HUES48 (cell line): Measurements from ENCODE around the gene TCF3.
A peak's percentile ranks its signal among the peaks of the same experiment; 100 is the strongest.

Experiments
- H3K27ac ChIP-seq: one replicate; pipeline ENCODE4 v1.7.0; 2013; ENCODE audit warnings: low read depth, low read length, inconsistent platforms
- H3K27me3 ChIP-seq: 2 replicates; pipeline ENCODE4 v1.6.1; 2013; ENCODE audit warnings: mild to moderate bottlenecking, low read length; ENCODE audit not compliant: control insufficient read depth, insufficient read depth
- H3K36me3 ChIP-seq: 2 replicates; pipeline ENCODE4 v1.6.1; 2013; ENCODE audit warnings: low read length; ENCODE audit not compliant: control insufficient read depth, insufficient read depth
- H3K4me1 ChIP-seq: 2 replicates; pipeline ENCODE4 v1.6.1; 2013; ENCODE audit warnings: mild to moderate bottlenecking, low read length; ENCODE audit not compliant: control insufficient read depth, insufficient read depth
- H3K4me3 ChIP-seq: 2 replicates; pipeline ENCODE4 v1.5.1; 2013; ENCODE audit warnings: mild to moderate bottlenecking, low read depth, low read length
- H3K9ac ChIP-seq: 2 replicates; pipeline ENCODE4 v1.6.1; 2013; ENCODE audit warnings: mild to moderate bottlenecking, low read depth, low read length, moderate library complexity
- H3K9me3 ChIP-seq: 2 replicates; pipeline ENCODE4 v1.6.1; 2013; ENCODE audit warnings: low read length; ENCODE audit not compliant: control insufficient read depth, insufficient read depth

Gene TCF3

DNA sequence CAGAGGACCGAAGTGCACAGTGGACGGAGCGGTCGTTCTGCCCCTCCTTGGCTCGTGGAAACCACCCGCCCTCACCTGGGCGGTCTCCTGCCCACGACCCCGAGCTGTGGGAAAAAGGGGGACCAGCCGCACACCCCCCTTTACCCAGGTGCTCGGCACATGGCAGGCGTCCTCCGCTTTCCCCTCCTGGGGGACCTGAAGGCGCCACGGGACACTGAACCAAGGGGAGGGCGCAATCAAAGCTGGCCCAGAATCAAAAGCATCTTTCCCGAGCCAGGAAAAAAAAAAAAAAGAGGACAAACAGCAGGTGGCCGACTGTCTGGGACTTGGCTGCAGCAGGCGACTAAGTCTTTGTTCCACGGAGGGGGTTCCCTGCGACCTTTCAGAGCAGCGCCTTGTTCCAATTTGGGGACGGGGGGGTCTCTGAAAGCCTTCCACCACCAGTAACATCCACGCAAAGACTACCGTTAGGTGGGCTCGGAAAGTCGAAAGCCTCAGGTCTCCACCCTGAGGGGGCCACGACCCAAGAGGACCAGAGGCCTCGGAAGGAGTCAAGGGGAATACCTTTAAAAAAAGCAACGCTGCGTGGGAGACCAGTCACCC is 60.9 kb downstream of the TCF3 start:
- Histone ChIP-seq H3K4me1 (peaks cover 6% of the 10 kb centered on the region), H3K27me3 (no peaks in the 10 kb centered on the region), H3K36me3 (peaks cover 13% of the 10 kb centered on the region), H3K9me3 (no peaks in the 10 kb centered on the region), H3K4me3 (peak overlapping the region; percentile 99), H3K27ac (peak overlapping the region; percentile 100), H3K9ac (peak overlapping the region; percentile 99)

DNA sequence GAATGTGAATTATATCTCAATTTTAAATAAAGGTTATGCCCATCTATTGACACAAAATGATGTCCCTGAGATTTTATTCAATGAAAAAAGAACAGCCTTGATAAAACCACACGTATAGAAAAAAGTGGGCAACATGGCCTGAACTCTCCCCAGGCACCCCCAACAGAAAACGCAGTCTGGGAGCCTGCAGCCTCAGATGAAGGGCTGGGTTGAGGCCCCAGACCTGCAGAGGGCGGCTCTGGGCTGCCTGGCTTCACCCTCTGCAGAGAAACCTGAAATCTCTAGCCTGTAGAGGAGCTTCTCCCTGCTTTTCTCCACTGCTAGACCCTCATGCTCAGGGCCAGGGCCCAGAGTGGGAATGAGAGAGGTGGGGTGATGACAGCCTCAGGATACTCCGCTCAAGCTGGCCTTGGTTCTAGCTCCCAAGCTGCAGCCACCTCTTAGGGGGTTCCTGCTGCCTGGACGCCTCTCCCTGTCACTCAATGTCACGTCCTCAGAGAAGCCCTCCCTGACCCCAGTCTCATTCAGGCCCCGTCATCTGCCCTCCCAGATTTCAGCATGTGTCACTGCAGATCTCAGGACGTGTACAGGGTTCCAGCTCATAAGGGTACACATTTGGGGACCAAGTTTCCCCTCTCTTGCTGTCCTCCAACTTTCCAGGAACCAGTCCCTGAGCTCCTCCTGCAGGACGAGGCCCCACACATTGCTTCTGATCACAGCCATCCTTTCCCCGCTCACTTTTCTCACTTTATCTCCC is 61.6 kb downstream of the TCF3 start:
- H3K9ac ChIP-seq: peak overlapping the region; percentile 99
- H3K4me3 ChIP-seq: peak overlapping the region; percentile 99
- H3K9me3 ChIP-seq: no peaks in the 10 kb centered on the region
- peaks cover 12% of the 10 kb centered on the region; the same call in 1 of the 2 replicates for H3K36me3 ChIP-seq
- peak overlapping the region; percentile 100 for H3K27ac ChIP-seq
- H3K27me3 ChIP-seq: no peaks in the 10 kb centered on the region
- peaks cover 6% of the 10 kb centered on the region for H3K4me1 ChIP-seq

DNA sequence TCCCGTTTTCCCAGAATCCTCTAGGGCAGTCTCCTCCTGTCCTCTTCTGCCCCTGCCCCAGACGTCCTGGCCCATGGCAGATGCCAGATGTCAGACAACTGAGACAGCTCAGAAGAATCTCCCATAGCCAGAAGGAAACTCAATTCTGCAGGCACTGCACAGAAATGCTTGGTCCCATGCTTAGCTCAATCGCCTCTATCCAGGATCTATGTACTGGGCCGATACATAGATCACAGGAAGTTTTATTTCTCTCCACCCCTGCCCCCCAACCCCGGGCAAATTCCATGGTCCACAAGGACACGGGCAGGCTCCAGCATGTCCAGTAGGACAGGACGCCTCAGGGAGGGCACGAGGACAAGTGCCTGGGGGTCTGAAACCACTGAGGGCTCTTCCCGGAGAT is 64.5 kb downstream of the TCF3 start:
- no peak overlapping the region for H3K4me3 ChIP-seq
- no peak overlapping the region for H3K9ac ChIP-seq
- H3K27ac ChIP-seq: no peak overlapping the region
- H3K27me3 ChIP-seq: no peaks in the 10 kb centered on the region
- no peaks in the 10 kb centered on the region for H3K9me3 ChIP-seq
- peaks cover 6% of the 10 kb centered on the region for H3K4me1 ChIP-seq
- peaks cover 20% of the 10 kb centered on the region for H3K36me3 ChIP-seq

DNA sequence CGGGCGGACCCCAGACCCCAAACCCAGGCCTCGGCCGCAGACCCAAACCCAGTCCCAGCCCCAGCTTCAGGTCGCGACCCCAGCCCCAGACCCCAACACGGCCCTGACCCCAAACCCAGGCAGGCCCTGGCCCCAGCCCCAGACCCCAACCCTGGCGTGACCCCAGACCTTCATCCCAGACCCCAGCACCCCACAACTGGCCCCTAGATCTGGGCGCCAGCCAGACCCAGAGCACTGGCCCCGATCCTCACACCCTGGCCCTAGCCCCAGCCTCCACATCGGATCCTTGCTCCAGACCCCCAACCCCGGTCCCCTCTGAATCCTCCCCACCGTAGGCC is 67.2 kb downstream of the TCF3 start:
- Histone ChIP-seq H3K9me3 (no peaks in the 10 kb centered on the region), H3K4me3 (peak overlapping the region; percentile 74), H3K36me3 (peaks cover 44% of the 10 kb centered on the region), H3K27me3 (no peaks in the 10 kb centered on the region), H3K27ac (no peak overlapping the region), H3K4me1 (no peaks in the 10 kb centered on the region), H3K9ac (0 out of 2 replicates have a peak overlapping the region, but pooled peaks have one; percentile 43)

DNA sequence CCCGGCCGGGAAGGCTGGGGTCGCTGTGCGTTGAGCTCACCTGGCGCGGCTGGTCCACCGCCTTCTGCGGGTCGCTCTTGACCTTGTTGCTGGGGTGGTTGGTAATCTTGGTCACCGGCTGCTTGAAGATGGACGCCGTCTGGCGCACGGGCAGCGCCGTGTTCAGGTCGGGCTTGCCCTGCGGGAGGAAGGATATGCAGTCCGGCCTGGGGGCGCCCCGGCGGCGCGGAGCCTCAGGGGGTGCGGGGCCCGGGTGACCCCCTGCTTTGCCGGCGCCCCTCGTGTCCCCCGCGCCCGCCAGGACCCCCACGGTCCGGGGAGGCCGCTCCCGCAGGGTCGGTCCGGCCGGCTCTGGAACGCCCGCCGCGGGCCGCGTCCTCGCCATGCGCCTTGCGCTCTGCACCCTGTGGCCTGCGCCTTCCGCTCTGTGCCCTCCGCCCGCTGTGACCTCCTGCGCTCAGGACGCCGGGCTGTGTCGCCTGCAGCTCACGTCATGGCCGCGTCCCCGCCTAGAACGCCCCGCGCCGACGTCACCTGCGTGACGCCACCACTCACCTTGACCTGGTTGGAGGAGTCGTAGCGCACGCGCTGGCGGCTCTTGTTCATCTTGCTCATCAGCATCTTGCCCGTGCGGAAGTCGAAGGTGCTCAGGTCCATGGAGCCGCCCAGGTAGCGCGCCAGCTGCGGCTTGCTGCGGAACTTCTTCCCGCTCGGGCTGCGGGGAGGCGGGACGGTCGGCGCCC is 67.7 kb downstream of the TCF3 start:
- H3K27ac ChIP-seq: no peak overlapping the region
- H3K27me3 ChIP-seq: no peaks in the 10 kb centered on the region
- H3K4me1 ChIP-seq: no peaks in the 10 kb centered on the region
- peak overlapping the region; percentile 74 for H3K4me3 ChIP-seq
- H3K9me3 ChIP-seq: no peaks in the 10 kb centered on the region
- H3K9ac ChIP-seq: peak overlapping the region; percentile 82
- peaks cover 48% of the 10 kb centered on the region for H3K36me3 ChIP-seq

DNA sequence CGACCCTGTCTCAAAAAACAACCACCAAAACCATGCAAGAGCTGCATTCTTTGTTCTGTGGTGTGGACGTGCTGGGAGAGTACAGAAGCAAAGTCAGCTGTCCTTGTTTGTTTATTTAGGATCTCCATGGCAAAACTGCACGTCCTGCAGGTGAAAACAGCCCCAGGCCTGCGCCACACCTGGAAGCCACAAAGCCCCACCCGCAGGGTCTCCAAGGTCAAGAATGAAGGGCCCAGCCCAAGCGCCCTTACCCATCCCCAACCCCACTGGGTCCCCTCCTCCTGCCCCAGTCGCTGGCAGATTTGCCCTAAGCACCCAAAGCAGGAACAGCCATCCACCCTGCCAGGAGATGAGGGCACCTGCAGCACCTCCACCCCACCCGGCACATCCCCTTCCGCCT is 70.2 kb downstream of the TCF3 start:
- Histone ChIP-seq H3K4me1 (no peaks in the 10 kb centered on the region), H3K27ac (no peak overlapping the region), H3K27me3 (no peaks in the 10 kb centered on the region), H3K4me3 (no peak overlapping the region), H3K36me3 (peaks cover 70% of the 10 kb centered on the region), H3K9me3 (no peaks in the 10 kb centered on the region), H3K9ac (no peak overlapping the region)

DNA sequence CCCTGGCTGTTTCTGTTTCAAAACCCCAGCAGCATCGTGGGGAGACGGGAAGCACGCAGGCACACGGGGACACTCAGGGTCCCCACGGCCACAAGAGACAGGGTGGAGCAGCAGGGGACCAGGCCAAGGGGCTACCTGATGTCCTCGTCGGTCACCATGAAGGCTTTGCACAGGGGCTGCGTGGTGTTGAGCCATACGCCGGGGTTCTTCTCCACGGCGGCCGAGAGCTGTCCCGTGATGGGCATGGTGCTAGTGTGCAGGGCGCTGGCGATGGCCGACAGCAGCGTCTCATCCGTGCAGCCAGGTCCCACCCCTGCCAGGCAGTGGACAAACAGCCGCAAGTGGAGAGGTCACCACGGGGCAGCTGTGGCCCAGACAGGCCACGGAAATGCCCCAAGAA is 71.5 kb downstream of the TCF3 start:
- no peak overlapping the region for H3K9ac ChIP-seq
- no peaks in the 10 kb centered on the region for H3K4me1 ChIP-seq
- no peaks in the 10 kb centered on the region for H3K27me3 ChIP-seq
- no peak overlapping the region for H3K4me3 ChIP-seq
- peaks cover 78% of the 10 kb centered on the region for H3K36me3 ChIP-seq
- no peaks in the 10 kb centered on the region for H3K9me3 ChIP-seq
- H3K27ac ChIP-seq: no peak overlapping the region

DNA sequence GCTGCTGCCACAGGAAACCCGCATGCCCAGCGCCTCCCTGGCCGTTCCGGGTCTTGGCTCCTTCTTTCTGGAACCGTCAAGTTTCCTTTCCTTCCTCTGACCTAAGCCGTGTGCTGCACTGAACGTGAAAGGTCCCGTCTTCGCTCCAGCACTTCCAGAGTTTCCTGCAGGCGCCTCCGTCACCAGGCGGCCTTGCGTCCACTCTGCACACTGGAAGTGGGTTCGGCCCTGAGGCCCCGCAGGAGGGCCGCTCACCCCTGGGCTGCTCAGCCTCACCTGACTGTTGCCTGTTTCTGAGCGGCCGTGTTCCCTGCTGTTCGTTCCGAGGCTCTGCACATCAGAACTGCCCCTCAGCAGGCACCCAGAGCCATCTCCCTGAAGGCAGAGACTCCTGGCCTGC is 72.0 kb downstream of the TCF3 start:
- no peaks in the 10 kb centered on the region for H3K9me3 ChIP-seq
- H3K36me3 ChIP-seq: peaks cover 77% of the 10 kb centered on the region
- no peak overlapping the region for H3K27ac ChIP-seq
- no peak overlapping the region for H3K4me3 ChIP-seq
- no peaks in the 10 kb centered on the region for H3K4me1 ChIP-seq
- H3K27me3 ChIP-seq: no peaks in the 10 kb centered on the region
- no peak overlapping the region for H3K9ac ChIP-seq

DNA sequence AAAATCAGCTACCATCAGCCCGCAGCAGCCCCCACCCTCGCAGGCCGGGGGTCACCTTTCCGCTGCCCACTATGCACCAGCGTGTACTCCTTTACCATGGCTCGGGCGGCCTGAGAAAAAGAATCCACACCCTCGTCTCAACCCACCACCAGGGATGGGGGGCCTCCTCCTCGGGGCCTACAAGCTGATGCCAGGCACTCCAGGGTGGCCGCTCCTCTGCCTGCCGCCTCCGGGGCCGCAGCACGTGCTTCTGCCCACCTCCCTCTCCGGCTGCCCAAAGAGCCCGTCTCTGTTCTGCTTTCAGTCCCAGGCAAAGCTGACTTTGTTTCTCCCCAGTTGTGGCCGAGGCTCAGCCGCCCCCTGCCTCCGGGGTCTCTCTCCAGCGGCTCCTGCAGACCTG is 73.2 kb downstream of the TCF3 start:
- H3K9ac ChIP-seq: no peak overlapping the region
- H3K27me3 ChIP-seq: no peaks in the 10 kb centered on the region
- peaks cover 75% of the 10 kb centered on the region for H3K36me3 ChIP-seq
- no peak overlapping the region for H3K4me3 ChIP-seq
- no peak overlapping the region for H3K27ac ChIP-seq
- no peaks in the 10 kb centered on the region for H3K9me3 ChIP-seq
- H3K4me1 ChIP-seq: no peaks in the 10 kb centered on the region

DNA sequence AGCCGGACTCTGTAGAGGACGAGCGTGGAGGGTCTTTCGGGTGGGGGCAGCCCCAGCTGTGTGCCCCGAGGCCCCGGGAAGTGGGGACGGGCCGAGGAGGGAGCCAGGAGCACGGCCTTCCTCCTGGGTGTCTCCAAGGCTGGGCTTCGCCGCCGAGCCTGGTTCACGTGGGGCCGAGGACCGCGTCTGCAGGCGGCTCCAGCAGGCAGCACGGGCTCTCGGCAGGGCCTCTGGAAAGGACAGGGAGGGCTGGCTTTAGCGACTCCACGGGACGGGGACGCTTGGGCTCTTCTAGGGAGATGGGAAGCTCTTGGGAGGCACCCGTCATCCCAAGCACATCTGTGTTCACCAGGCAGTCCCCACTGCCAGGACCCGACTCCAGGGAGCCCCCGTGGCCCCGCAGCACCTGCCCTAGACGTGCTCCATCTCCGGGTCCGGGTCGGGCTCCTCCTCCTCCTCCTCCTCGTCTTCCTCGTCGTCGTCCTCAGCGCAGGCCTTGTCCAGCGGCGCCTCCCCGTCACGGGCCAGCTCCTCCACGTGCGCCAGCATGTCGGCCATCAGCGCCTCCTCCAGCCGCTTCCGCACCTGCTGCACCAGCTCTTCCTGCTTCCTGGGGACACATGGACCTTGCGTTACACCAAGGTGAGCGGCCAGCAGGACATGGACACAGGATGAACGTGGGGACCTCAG is 74.3 kb downstream of the TCF3 start:
- no peak overlapping the region for H3K9ac ChIP-seq

More for the DNA sequence above, 74.3 kb downstream of the TCF3 start:
- Histone ChIP-seq H3K27ac (no peak overlapping the region), H3K4me3 (no peak overlapping the region), H3K9me3 (no peaks in the 10 kb centered on the region), H3K36me3 (peaks cover 66% of the 10 kb centered on the region), H3K27me3 (no peaks in the 10 kb centered on the region), H3K4me1 (no peaks in the 10 kb centered on the region)
